ENCODE measurements around the gene BUB3.

Gene BUB3

GRCh38 chr10:123154092-123154710, at the start of gene BUB3:
Gene BUB3, plus strand, starts transcription at chr10:123154402. Its CDS starts 516 bp downstream, at chr10:123154918.
- DNase-seq (ENCODE audit: low read depth in 2 of 3, low spot score in 2 of 3): peak in 2 of 3 experiments; percentile 86 to 89

- no peak for DNase-seq (ENCODE audit: low read depth in 2 of 3, low spot score in 2 of 3)
These were observed 44.7 kb upstream of the BUB3 start for GRCh38 chr10:123109466-123109865.

GRCh38 chr10:123117644-123118417, 36.4 kb upstream of the BUB3 start:
- no peak for DNase-seq (ENCODE audit: low read depth in 2 of 3, low spot score in 2 of 3)

- DNase-seq (ENCODE audit: low read depth in 2 of 3, low spot score in 2 of 3): no peak
These were observed 35.1 kb upstream of the BUB3 start for GRCh38 chr10:123119081-123119480.

- DNase-seq (ENCODE audit: low read depth in 2 of 3, low spot score in 2 of 3): no peak
These were observed 28.0 kb upstream of the BUB3 start for GRCh38 chr10:123126246-123126645.

GRCh38 chr10:123129618-123130271, 24.5 kb upstream of the BUB3 start:
- DNase-seq (ENCODE audit: low read depth in 2 of 3, low spot score in 2 of 3): no peak

- DNase-seq (ENCODE audit: low read depth in 2 of 3, low spot score in 2 of 3): peak in 1 of 3 experiments; percentile 87
These were observed 21.4 kb upstream of the BUB3 start for GRCh38 chr10:123132576-123133477.

- no peak for DNase-seq (ENCODE audit: low read depth in 2 of 3, low spot score in 2 of 3)
These were observed 20.5 kb upstream of the BUB3 start for GRCh38 chr10:123133541-123134342.

GRCh38 chr10:123134343-123134914, 19.8 kb upstream of the BUB3 start:
- DNase-seq (ENCODE audit: low read depth in 2 of 3, low spot score in 2 of 3): no peak

- no peak for DNase-seq (ENCODE audit: low read depth in 2 of 3, low spot score in 2 of 3)
These were observed 19.2 kb upstream of the BUB3 start for GRCh38 chr10:123134915-123135414.

GRCh38 chr10:123135415-123136141, 18.6 kb upstream of the BUB3 start, which contains the start of gene HMX3:
Gene HMX3, plus strand, starts transcription at chr10:123135970. Its CDS starts 81 bp downstream, at chr10:123136051.
- no peak for DNase-seq (ENCODE audit: low read depth in 2 of 3, low spot score in 2 of 3)

GRCh38 chr10:123136221-123136805, 17.9 kb upstream of the BUB3 start:
- DNase-seq (ENCODE audit: low read depth in 2 of 3, low spot score in 2 of 3): no peak

GRCh38 chr10:123136806-123137642, 17.2 kb upstream of the BUB3 start:
- DNase-seq (ENCODE audit: low read depth in 2 of 3, low spot score in 2 of 3): no peak

GRCh38 chr10:123139165-123139520, 15.1 kb upstream of the BUB3 start:
- no peak for DNase-seq (ENCODE audit: low read depth in 2 of 3, low spot score in 2 of 3)

GRCh38 chr10:123139521-123140163, 14.6 kb upstream of the BUB3 start:
- DNase-seq (ENCODE audit: low read depth in 2 of 3, low spot score in 2 of 3): no peak

- DNase-seq (ENCODE audit: low read depth in 2 of 3, low spot score in 2 of 3): no peak
These were observed 13.8 kb upstream of the BUB3 start for GRCh38 chr10:123140164-123140982.

Measured in activated CD8-positive, alpha-beta memory T cell treated with anti-CD3 and anti-CD28 coated beads for 48 hours (primary cell).